ENCODE data around the gene DCC. TPM values are rescaled to one million over a fixed set of nuclear protein-coding genes. Genes with fewer than 3 reads are reported as not detected.

The DCC gene
- total RNA-seq, 2 donors from 2014 or later = 0.10 to 0.48 TPM

- H3K9me3 ChIP-seq = no peaks in the 10 kb centered on the region
- H3K9ac ChIP-seq (ENCODE audit: low read depth in 2 of 2, low read length in 2 of 2) = no peak overlapping the region
- intact Hi-C loops (cut with DNase I) = no loop called here
- H3K36me3 ChIP-seq = no peaks in the 10 kb centered on the region
- TF ChIP-seq, protein P1, sequence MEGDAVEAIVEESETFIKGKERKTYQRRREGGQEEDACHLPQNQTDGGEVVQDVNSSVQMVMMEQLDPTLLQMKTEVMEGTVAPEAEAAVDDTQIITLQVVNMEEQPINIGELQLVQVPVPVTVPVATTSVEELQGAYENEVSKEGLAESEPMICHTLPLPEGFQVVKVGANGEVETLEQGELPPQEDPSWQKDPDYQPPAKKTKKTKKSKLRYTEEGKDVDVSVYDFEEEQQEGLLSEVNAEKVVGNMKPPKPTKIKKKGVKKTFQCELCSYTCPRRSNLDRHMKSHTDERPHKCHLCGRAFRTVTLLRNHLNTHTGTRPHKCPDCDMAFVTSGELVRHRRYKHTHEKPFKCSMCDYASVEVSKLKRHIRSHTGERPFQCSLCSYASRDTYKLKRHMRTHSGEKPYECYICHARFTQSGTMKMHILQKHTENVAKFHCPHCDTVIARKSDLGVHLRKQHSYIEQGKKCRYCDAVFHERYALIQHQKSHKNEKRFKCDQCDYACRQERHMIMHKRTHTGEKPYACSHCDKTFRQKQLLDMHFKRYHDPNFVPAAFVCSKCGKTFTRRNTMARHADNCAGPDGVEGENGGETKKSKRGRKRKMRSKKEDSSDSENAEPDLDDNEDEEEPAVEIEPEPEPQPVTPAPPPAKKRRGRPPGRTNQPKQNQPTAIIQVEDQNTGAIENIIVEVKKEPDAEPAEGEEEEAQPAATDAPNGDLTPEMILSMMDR (IDR thresholded peaks at IDR 0.05) = no peak
- no peak for DNase-seq
- H3K27ac ChIP-seq = no peak overlapping the region
- no peaks in the 10 kb centered on the region for H3K27me3 ChIP-seq
- no peak overlapping the region for H3K4me3 ChIP-seq
- no peaks in the 10 kb centered on the region for H3K4me1 ChIP-seq
These were observed 476.1 kb downstream of the DCC start for GRCh38 chr18:52816121-52816520.

GRCh38 chr18:52822160-52822559 is 482.2 kb downstream of the DCC start:
- DNase-seq = no peak
- H3K4me1 ChIP-seq = no peaks in the 10 kb centered on the region
- H3K36me3 ChIP-seq = no peaks in the 10 kb centered on the region
- no peak overlapping the region for H3K4me3 ChIP-seq
- H3K9ac ChIP-seq (ENCODE audit: low read depth in 2 of 2, low read length in 2 of 2) = no peak overlapping the region
- no peaks in the 10 kb centered on the region for H3K9me3 ChIP-seq
- H3K27me3 ChIP-seq = no peaks in the 10 kb centered on the region
- intact Hi-C loops (cut with DNase I) = no loop called here
- H3K27ac ChIP-seq = no peak overlapping the region
- TF ChIP-seq, protein P1 (IDR thresholded peaks at IDR 0.05) = no peak

- Histone ChIP-seq H3K9ac (ENCODE audit: low read depth in 2 of 2, low read length in 2 of 2) (no peak overlapping the region), H3K9me3 (no peaks in the 10 kb centered on the region), H3K36me3 (no peaks in the 10 kb centered on the region), H3K27ac (no peak overlapping the region), H3K4me3 (no peak overlapping the region), H3K4me1 (no peaks in the 10 kb centered on the region), H3K27me3 (no peaks in the 10 kb centered on the region)
- intact Hi-C loops (cut with DNase I) = no loop called here
- DNase-seq = no peak
- TF ChIP-seq, protein P1 (IDR thresholded peaks at IDR 0.05) = no peak
These were observed 484.1 kb downstream of the DCC start for GRCh38 chr18:52824126-52824525.

GRCh38 chr18:52826994-52827393 is 487.0 kb downstream of the DCC start:
- TF ChIP-seq, protein P1 (IDR thresholded peaks at IDR 0.05) = no peak
- H3K36me3 ChIP-seq = no peaks in the 10 kb centered on the region
- H3K27me3 ChIP-seq = no peaks in the 10 kb centered on the region
- no peak overlapping the region for H3K9ac ChIP-seq (ENCODE audit: low read depth in 2 of 2, low read length in 2 of 2)
- H3K9me3 ChIP-seq = no peaks in the 10 kb centered on the region
- no peaks in the 10 kb centered on the region for H3K4me1 ChIP-seq
- H3K27ac ChIP-seq = no peak overlapping the region
- H3K4me3 ChIP-seq = no peak overlapping the region
- intact Hi-C loops (cut with DNase I) = no loop called here
- no peak for DNase-seq

DNA sequence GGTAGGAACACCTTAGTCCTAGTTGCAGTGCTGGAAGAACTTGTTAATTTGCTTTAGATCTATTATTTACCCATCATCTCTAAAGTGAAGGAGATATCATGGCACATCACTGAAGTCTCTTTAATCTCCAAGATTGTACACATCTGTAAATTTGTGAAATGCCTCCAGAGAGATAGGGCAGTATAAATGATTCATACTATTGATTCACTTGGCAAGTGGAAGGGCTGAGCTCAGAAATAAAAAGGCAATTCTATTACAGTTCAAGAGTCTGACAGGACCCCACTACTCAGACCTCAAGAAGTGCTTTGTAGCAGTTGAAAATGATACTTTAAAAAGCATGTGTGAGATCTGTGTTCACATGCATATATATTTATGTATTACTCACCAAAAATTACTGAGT is 489.3 kb downstream of the DCC start:
- no peak overlapping the region for H3K27ac ChIP-seq
- no peak overlapping the region for H3K4me3 ChIP-seq
- intact Hi-C loops (cut with DNase I) = no loop called here
- no peaks in the 10 kb centered on the region for H3K4me1 ChIP-seq
- TF ChIP-seq, protein P1 (IDR thresholded peaks at IDR 0.05) = no peak
- H3K9me3 ChIP-seq = no peaks in the 10 kb centered on the region
- H3K27me3 ChIP-seq = no peaks in the 10 kb centered on the region
- H3K9ac ChIP-seq (ENCODE audit: low read depth in 2 of 2, low read length in 2 of 2) = no peak overlapping the region
- no peak for DNase-seq
- no peaks in the 10 kb centered on the region for H3K36me3 ChIP-seq

Measured in colonic mucosa (tissue), 4 donors.